ENCODE data around the gene MAMLD1.

The MAMLD1 gene

DNA sequence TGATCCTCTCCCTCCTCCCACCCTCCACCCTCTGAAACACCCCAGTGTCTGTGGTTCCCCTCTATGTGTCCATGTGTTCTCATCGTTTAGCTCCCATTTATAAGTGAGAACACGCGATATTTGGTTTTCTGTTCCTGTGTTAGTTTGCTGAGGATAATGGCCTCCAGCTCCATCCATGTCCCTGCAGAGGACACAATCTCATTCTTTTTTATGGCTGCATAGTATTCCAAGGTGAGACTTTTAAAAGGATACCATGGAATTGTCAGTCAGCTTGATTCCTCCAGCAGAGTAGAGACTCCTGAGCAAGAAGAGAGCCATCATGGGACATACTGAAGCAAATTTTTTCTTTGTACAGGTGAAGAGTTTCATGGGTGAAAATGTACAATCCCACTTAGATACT is 166.5 kb downstream of the MAMLD1 start:
- Histone ChIP-seq H3F3A (ENCODE audit: insufficient read depth) (no peaks in the 10 kb centered on the region), H3K79me2 (ENCODE audit: insufficient read depth, low read length) (no peaks in the 10 kb centered on the region), H3K27me3 (ENCODE audit: low read length) (no peaks in the 10 kb centered on the region), H3K9me2 (replicated peaks; ENCODE audit: insufficient read depth, low read length) (no peaks in the 10 kb centered on the region), H2AFZ (ENCODE audit: low read depth, low read length, severe bottlenecking) (no peak overlapping the region), H3K27ac (ENCODE audit: low read depth, low read length) (no peak overlapping the region), H3K4me2 (ENCODE audit: low read depth, low read length, poor library complexity, severe bottlenecking) (no peak overlapping the region), H4K20me1 (ENCODE audit: low read depth, low read length) (no peaks in the 10 kb centered on the region), H3K9ac (ENCODE audit: low read length) (no peak overlapping the region), H3K4me3 (ENCODE audit: insufficient read depth, low read length, poor library complexity, severe bottlenecking) (no peak overlapping the region), H3K36me3 (ENCODE audit: low read length) (no peaks in the 10 kb centered on the region), H3K9me3 (ENCODE audit: insufficient read depth, low read length) (no peaks in the 10 kb centered on the region)
- TF ChIP-seq EZH2phosphoT487 (conservative IDR thresholded peaks at IDR 0.05; ENCODE audit: low read length) (no peak), CTCF (IDR thresholded peaks at IDR 0.05; ENCODE audit: insufficient read depth, low read length, poor library complexity, severe bottlenecking) (no peak)

DNA sequence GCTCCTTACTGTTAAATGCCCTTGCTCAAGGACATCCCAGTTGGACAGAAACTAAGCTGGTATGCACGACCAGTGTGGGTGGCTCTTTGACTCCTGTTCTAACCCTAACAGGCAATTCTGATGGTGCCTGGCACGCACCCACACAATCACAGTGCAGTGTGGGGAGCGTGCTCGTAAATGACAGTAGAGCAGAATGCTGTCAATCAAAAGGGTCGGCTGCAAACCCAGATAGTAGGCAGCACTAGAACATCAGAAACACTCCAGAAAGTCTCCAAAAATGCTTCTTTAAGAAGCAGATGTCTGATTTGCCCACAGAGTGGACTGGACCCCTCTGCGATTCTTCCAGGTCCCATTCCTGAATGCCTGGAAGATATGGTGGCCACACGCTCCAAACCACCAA is 167.7 kb downstream of the MAMLD1 start:
- no peak overlapping the region for H3K4me3 ChIP-seq (ENCODE audit: insufficient read depth, low read length, poor library complexity, severe bottlenecking)
- H3K27ac ChIP-seq (ENCODE audit: low read depth, low read length): no peak overlapping the region
- H3K4me2 ChIP-seq (ENCODE audit: low read depth, low read length, poor library complexity, severe bottlenecking): no peak overlapping the region
- H3K9me3 ChIP-seq (ENCODE audit: insufficient read depth, low read length): no peaks in the 10 kb centered on the region
- H4K20me1 ChIP-seq (ENCODE audit: low read depth, low read length): no peaks in the 10 kb centered on the region
- TF ChIP-seq CTCF (IDR thresholded peaks at IDR 0.05; ENCODE audit: insufficient read depth, low read length, poor library complexity, severe bottlenecking): no peak
- no peak for TF ChIP-seq EZH2phosphoT487 (conservative IDR thresholded peaks at IDR 0.05; ENCODE audit: low read length)
- H3K9ac ChIP-seq (ENCODE audit: low read length): no peak overlapping the region
- no peaks in the 10 kb centered on the region for H3K79me2 ChIP-seq (ENCODE audit: insufficient read depth, low read length)
- H3K9me2 ChIP-seq (replicated peaks; ENCODE audit: insufficient read depth, low read length): no peaks in the 10 kb centered on the region
- no peak overlapping the region for H2AFZ ChIP-seq (ENCODE audit: low read depth, low read length, severe bottlenecking)
- no peaks in the 10 kb centered on the region for H3K27me3 ChIP-seq (ENCODE audit: low read length)
- H3K36me3 ChIP-seq (ENCODE audit: low read length): no peaks in the 10 kb centered on the region
- no peaks in the 10 kb centered on the region for H3F3A ChIP-seq (ENCODE audit: insufficient read depth)

DNA sequence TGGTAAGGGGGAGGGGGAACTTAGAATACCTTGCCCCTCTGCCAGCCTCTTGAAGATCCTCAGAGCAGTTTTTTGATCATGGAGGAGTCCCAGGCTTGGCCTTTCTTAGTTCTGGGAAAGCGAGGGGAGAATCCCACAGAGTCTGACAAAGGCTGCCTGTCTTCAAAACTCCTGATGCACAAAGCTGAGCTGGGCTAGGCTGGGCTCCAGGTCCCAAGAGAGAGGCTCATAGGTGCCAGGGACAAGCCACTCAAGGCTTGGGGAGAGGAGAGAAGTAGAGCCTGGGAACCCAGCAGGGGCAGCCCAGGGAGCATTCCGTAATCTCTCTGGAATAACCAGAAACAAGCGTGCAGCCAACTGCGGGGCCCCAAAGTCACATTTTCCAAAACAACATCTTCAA is 168.3 kb downstream of the MAMLD1 start:
- H3K36me3 ChIP-seq (ENCODE audit: low read length): no peaks in the 10 kb centered on the region
- no peak overlapping the region for H3K4me2 ChIP-seq (ENCODE audit: low read depth, low read length, poor library complexity, severe bottlenecking)
- no peaks in the 10 kb centered on the region for H3K9me3 ChIP-seq (ENCODE audit: insufficient read depth, low read length)
- no peak overlapping the region for H2AFZ ChIP-seq (ENCODE audit: low read depth, low read length, severe bottlenecking)
- no peaks in the 10 kb centered on the region for H3F3A ChIP-seq (ENCODE audit: insufficient read depth)
- no peaks in the 10 kb centered on the region for H3K27me3 ChIP-seq (ENCODE audit: low read length)
- no peaks in the 10 kb centered on the region for H3K79me2 ChIP-seq (ENCODE audit: insufficient read depth, low read length)
- H3K27ac ChIP-seq (ENCODE audit: low read depth, low read length): no peak overlapping the region
- TF ChIP-seq EZH2phosphoT487 (conservative IDR thresholded peaks at IDR 0.05; ENCODE audit: low read length) (no peak), CTCF (IDR thresholded peaks at IDR 0.05; ENCODE audit: insufficient read depth, low read length, poor library complexity, severe bottlenecking) (no peak)
- H4K20me1 ChIP-seq (ENCODE audit: low read depth, low read length): no peaks in the 10 kb centered on the region
- no peak overlapping the region for H3K9ac ChIP-seq (ENCODE audit: low read length)
- H3K9me2 ChIP-seq (replicated peaks; ENCODE audit: insufficient read depth, low read length): no peaks in the 10 kb centered on the region
- no peak overlapping the region for H3K4me3 ChIP-seq (ENCODE audit: insufficient read depth, low read length, poor library complexity, severe bottlenecking)

DNA sequence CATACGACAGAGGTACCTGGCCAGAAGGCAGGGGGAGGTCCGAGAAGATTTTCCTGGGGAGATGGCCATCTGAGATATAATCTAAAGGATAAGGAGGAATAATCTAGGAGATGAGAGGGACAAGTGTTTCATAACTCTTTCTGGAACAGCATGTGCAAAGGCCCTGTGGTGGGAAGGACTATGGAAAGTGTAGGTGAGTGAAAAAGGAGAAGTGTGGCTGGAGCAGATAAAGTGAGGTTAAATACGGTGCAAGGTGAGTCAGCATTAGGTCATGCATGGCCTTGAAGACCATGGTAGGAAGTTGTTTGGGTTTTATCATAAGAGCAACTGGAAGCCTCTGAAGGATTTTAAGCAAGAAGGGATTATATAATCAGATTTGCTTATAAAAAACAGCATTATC is 170.7 kb downstream of the MAMLD1 start:
- no peaks in the 10 kb centered on the region for H3K79me2 ChIP-seq (ENCODE audit: insufficient read depth, low read length)
- no peaks in the 10 kb centered on the region for H3F3A ChIP-seq (ENCODE audit: insufficient read depth)
- H3K27ac ChIP-seq (ENCODE audit: low read depth, low read length): no peak overlapping the region
- H3K36me3 ChIP-seq (ENCODE audit: low read length): no peaks in the 10 kb centered on the region
- H3K27me3 ChIP-seq (ENCODE audit: low read length): no peaks in the 10 kb centered on the region
- no peak for TF ChIP-seq EZH2phosphoT487 (conservative IDR thresholded peaks at IDR 0.05; ENCODE audit: low read length)
- TF ChIP-seq CTCF (IDR thresholded peaks at IDR 0.05; ENCODE audit: insufficient read depth, low read length, poor library complexity, severe bottlenecking): no peak
- H3K9me3 ChIP-seq (ENCODE audit: insufficient read depth, low read length): no peaks in the 10 kb centered on the region
- no peak overlapping the region for H3K4me2 ChIP-seq (ENCODE audit: low read depth, low read length, poor library complexity, severe bottlenecking)
- H4K20me1 ChIP-seq (ENCODE audit: low read depth, low read length): no peaks in the 10 kb centered on the region
- no peak overlapping the region for H2AFZ ChIP-seq (ENCODE audit: low read depth, low read length, severe bottlenecking)
- H3K4me3 ChIP-seq (ENCODE audit: insufficient read depth, low read length, poor library complexity, severe bottlenecking): no peak overlapping the region
- no peaks in the 10 kb centered on the region for H3K9me2 ChIP-seq (replicated peaks; ENCODE audit: insufficient read depth, low read length)
- no peak overlapping the region for H3K9ac ChIP-seq (ENCODE audit: low read length)

Measured in SU-DHL-6 (cell line).